Chondrocyte (in vitro differentiated cells): ENCODE measurements around the gene XRCC2. TPM values are rescaled to one million over a fixed set of nuclear protein-coding genes. Genes with fewer than 3 reads are reported as not detected.

Source experiments
- DNase-seq: peaks from one replicate; pipeline ENCODE4 v3.0.0; 2021; ENCODE audit warnings: mixed read lengths, low spot score
- H3K27ac Mint-ChIP-seq: one replicate; pipeline ENCODE4 v1.8.0; 2021; ENCODE audit warnings: mild to moderate bottlenecking, moderate library complexity, mixed read lengths; ENCODE audit not compliant: unreplicated experiment
- H3K27me3 Mint-ChIP-seq: 2 replicates; pipeline ENCODE4 v1.8.0; 2021; ENCODE audit warnings: low read depth, mixed read lengths
- H3K36me3 Mint-ChIP-seq: 2 replicates; pipeline ENCODE4 v1.8.0; 2021; ENCODE audit warnings: low read depth, mixed read lengths
- H3K4me1 Mint-ChIP-seq: 2 replicates; pipeline ENCODE4 v1.8.0; 2021; ENCODE audit warnings: low read depth, mild to moderate bottlenecking, mixed read lengths
- H3K4me3 Mint-ChIP-seq: one replicate; pipeline ENCODE4 v1.8.0; 2021; ENCODE audit warnings: mild to moderate bottlenecking, moderate library complexity, mixed read lengths; ENCODE audit not compliant: unreplicated experiment
- H3K9me3 Mint-ChIP-seq: 2 replicates; pipeline ENCODE4 v1.8.0; 2021; ENCODE audit warnings: low read depth, mixed read lengths
- total RNA-seq: library from RNA; stranded (reverse); gene quantifications from 3 replicates; pipeline ENCODE4 v1.2.1, GENCODE V29; 2021
- TF ChIP-seq, protein P1 (sequence below): fragments of 200-600 bp; sonication (generic); IDR thresholded peaks from 2 replicates; pipeline ENCODE4 v1.5.0; 2021; ENCODE audit warnings: antibody characterized with exemption, mild to moderate bottlenecking, moderate library complexity

The XRCC2 gene
- total RNA-seq, 1 donor from 2014 or later: 1.3 TPM

DNA sequence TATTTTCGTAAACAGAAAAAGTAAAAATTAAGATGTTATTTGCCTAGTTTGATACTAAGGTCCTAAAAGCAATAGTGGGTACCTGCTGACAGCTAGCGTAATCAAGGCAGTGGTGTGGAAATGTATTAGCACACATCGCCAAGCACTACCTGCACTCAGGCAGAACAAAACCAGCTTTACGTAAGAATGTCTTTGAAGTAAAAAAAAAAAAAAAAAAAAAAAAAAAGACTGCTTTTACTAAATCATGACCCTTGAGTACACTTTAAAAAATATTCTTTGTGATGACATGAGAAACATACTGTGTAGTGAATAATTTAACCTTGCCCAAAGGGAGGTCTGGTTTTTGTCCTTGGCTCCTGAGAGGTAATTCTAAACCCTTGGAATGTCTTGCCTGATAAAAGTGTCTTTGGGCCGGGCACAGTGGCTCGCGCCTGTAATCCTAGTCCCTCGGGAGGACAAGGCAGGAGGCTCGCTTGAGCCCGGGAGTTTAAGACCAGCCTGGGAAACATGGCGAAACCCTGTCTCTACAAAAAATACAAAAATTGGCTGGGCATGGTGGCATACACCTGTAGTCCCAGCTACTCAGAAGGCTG is 12.7 kb downstream of the XRCC2 start:
- no peak overlapping the region for H3K27ac Mint-ChIP-seq
- no peaks in the 10 kb centered on the region for H3K9me3 Mint-ChIP-seq
- DNase-seq: no peak
- TF ChIP-seq, protein P1, sequence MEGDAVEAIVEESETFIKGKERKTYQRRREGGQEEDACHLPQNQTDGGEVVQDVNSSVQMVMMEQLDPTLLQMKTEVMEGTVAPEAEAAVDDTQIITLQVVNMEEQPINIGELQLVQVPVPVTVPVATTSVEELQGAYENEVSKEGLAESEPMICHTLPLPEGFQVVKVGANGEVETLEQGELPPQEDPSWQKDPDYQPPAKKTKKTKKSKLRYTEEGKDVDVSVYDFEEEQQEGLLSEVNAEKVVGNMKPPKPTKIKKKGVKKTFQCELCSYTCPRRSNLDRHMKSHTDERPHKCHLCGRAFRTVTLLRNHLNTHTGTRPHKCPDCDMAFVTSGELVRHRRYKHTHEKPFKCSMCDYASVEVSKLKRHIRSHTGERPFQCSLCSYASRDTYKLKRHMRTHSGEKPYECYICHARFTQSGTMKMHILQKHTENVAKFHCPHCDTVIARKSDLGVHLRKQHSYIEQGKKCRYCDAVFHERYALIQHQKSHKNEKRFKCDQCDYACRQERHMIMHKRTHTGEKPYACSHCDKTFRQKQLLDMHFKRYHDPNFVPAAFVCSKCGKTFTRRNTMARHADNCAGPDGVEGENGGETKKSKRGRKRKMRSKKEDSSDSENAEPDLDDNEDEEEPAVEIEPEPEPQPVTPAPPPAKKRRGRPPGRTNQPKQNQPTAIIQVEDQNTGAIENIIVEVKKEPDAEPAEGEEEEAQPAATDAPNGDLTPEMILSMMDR: no peak
- H3K36me3 Mint-ChIP-seq: no peaks in the 10 kb centered on the region
- no peaks in the 10 kb centered on the region for H3K27me3 Mint-ChIP-seq
- no peak overlapping the region for H3K4me3 Mint-ChIP-seq
- H3K4me1 Mint-ChIP-seq: no peaks in the 10 kb centered on the region

GRCh38 chr7:152661479-152661878 is 14.5 kb downstream of the XRCC2 start:
- no peak overlapping the region for H3K27ac Mint-ChIP-seq
- DNase-seq: no peak
- H3K36me3 Mint-ChIP-seq: no peaks in the 10 kb centered on the region
- TF ChIP-seq, protein P1: no peak
- H3K4me1 Mint-ChIP-seq: no peaks in the 10 kb centered on the region
- no peak overlapping the region for H3K4me3 Mint-ChIP-seq
- no peaks in the 10 kb centered on the region for H3K9me3 Mint-ChIP-seq
- H3K27me3 Mint-ChIP-seq: no peaks in the 10 kb centered on the region

DNA sequence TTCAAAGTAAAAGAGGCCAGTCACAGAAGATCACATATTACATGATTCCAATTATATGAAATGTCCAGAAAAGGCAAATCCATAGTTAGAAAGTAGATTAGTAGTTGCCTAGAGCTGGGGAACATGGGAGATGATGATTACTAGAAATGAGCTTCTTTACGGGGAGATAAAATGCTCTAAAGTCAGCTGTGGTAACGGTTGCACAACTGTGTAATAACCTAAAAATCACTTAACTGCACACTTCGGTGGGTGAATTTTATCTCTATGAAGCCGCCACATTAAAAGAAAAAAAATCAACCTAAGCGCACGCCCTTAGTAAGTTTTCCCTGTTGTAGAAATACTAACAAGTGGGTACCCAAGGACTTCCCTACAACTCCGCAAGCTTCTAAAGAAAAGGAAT is 15.9 kb downstream of the XRCC2 start:
- Mint-ChIP-seq H3K27me3 (no peaks in the 10 kb centered on the region), H3K36me3 (no peaks in the 10 kb centered on the region), H3K27ac (no peak overlapping the region), H3K4me1 (no peaks in the 10 kb centered on the region), H3K9me3 (no peaks in the 10 kb centered on the region), H3K4me3 (no peak overlapping the region)
- TF ChIP-seq, protein P1: no peak
- DNase-seq: no peak

GRCh38 chr7:152654971-152655370 is 21.0 kb downstream of the XRCC2 start:
- TF ChIP-seq, protein P1: no peak
- Mint-ChIP-seq H3K36me3 (no peaks in the 10 kb centered on the region), H3K9me3 (no peaks in the 10 kb centered on the region), H3K27ac (no peak overlapping the region), H3K4me1 (no peaks in the 10 kb centered on the region), H3K27me3 (no peaks in the 10 kb centered on the region), H3K4me3 (no peak overlapping the region)
- DNase-seq: no peak

- TF ChIP-seq, protein P1: no peak
- H3K36me3 Mint-ChIP-seq: peaks cover 4% of the 10 kb centered on the region
These were observed 26.7 kb downstream of the XRCC2 start for GRCh38 chr7:152649220-152649619.

More at GRCh38 chr7:152649220-152649619, 26.7 kb downstream of the XRCC2 start:
- Mint-ChIP-seq H3K27me3 (no peaks in the 10 kb centered on the region), H3K9me3 (peaks cover 10% of the 10 kb centered on the region), H3K4me1 (no peaks in the 10 kb centered on the region), H3K4me3 (no peak overlapping the region), H3K27ac (no peak overlapping the region)
- no peak for DNase-seq
